HL-60/S4 treated with retinoic acid at 250 ng/mL for 4 days and 3 days (cell line): ENCODE data around the gene ERBB2.
"Not testable (repeated sequence)": the region's sequence is repeated elsewhere in the genome, so short reads cannot be mapped to it uniquely, and the experiment has no call there.

ENCODE experiments used
- in situ Hi-C: fragments of 300-500 bp; cut with MboI; formaldehyde crosslinking; loops from 2 replicates; pipeline ENCODE4 v1.7.0; 2022; ENCODE audit warnings: low sequenced_read_pairs

The ERBB2 gene

DNA sequence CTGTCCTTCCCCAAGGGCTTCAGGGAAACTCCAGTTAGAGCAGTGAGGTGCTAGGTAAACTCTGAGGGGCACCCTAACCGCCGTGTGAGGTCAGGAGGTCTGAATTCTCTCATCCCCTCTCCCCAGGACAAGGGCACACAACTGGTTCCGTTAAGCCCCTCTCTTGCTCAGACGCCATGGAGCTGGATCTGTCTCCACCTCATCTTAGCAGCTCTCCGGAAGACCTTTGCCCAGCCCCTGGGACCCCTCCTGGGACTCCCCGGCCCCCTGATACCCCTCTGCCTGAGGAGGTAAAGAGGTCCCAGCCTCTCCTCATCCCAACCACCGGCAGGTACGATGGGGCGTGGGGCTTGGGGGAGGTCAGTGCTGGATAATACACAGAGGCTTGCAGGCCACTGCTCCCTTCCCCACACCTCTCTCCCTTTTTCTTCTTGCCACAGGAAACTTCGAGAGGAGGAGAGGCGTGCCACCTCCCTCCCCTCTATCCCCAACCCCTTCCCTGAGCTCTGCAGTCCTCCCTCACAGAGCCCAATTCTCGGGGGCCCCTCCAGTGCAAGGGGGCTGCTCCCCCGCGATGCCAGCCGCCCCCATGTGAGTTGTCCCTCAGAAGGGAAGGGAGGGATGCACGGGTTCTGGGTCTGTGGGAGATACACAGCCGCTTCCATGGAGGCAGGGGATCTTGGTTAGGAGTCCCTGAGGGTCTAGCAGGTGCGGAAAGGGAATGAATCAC is 42.4 kb downstream of the ERBB2 start:
- in situ Hi-C loops = no loop called here

DNA sequence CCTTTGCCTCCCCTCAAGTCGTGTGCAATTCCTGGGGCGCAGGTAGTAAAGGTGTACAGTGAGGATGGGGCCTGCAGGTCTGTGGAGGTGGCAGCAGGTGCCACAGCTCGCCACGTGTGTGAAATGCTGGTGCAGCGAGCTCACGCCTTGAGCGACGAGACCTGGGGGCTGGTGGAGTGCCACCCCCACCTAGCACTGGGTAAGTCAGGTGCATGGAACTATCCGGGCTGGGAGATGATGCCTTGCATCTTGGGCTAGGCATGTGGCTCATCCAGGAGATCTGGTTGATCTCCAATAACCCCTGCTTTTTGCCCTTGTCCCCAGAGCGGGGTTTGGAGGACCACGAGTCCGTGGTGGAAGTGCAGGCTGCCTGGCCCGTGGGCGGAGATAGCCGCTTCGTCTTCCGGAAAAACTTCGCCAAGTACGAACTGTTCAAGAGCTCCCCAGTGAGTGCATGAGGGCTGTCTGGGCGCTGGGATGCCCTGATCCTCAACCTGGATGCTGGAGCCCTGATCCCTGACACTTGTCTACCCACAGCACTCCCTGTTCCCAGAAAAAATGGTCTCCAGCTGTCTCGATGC is 43.1 kb downstream of the ERBB2 start:
- in situ Hi-C loops = no loop called here

DNA sequence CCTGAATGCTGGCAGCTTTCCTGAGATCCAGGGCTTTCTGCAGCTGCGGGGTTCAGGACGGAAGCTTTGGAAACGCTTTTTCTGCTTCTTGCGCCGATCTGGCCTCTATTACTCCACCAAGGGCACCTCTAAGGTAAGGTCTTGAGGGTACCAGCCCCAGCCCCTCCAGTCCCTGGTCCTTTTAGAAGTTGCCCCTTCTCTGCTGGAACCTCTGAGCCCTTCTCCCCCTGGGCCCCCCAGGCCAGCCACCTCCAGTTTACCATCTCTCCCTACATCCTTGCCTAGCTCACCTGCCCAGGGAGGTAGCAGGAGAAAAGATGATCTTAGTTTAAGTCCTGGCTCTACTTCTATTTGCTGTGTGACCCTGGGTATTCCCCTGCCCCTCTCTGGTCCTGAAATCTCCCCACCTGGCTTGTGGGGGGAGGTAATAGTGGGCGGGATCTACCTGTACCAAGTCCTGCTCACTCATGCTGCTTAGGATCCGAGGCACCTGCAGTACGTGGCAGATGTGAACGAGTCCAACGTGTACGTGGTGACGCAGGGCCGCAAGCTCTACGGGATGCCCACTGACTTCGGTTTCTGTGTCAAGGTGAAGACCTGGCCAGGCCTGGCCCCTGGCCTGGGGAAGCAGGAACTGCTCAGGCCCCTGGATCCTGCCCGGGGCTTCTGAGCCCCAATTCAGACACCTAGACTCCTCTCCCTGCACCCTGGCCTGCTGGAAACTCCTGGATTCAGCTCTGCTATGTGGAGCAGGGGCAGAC is 44.4 kb downstream of the ERBB2 start:
- in situ Hi-C loops = no loop called here

DNA sequence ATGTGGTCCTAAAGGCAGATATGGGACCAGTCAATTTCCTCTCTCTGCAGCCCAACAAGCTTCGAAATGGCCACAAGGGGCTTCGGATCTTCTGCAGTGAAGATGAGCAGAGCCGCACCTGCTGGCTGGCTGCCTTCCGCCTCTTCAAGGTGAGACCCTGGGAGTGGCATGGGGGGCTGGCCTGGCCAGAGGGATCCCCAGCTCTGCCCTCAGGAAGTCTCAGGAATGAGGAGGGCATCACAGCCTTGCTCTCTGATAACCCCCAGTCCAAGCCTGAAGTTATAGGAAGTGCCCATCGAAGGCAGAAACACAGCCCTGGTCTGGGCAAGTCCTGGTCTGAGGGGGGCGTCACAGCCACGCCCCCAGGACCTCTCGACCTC is 45.0 kb downstream of the ERBB2 start:
- in situ Hi-C loops = no loop called here

DNA sequence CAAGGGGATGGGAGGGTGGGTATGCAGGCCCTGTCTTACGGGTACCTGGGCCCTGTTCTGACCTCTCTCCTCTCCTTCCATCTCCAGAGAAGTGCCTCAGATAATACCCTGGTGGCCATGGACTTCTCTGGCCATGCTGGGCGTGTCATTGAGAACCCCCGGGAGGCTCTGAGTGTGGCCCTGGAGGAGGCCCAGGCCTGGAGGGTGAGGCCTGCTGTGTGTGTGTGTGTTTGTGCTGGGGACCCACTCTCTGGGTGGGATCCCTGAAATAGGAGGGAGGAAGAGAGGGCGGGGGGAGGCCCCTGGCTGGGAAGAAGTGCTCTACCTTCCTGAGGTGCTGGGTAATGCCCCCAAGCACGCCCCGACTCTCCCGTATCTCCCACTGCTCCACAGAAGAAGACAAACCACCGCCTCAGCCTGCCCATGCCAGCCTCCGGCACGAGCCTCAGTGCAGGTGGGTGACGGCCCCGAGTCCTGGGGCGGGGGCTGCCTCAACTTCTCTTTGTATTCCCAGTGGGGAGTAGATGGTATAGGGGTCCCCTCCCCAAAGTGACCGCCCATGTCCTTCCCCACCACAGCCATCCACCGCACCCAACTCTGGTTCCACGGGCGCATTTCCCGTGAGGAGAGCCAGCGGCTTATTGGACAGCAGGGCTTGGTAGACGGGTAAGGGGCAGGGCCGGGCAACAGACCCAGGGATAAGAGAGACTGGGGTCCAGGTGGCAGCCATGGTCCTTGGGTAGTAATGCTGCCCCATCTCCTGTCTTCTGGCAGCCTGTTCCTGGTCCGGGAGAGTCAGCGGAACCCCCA is 45.7 kb downstream of the ERBB2 start:
- in situ Hi-C loops = no loop called here

DNA sequence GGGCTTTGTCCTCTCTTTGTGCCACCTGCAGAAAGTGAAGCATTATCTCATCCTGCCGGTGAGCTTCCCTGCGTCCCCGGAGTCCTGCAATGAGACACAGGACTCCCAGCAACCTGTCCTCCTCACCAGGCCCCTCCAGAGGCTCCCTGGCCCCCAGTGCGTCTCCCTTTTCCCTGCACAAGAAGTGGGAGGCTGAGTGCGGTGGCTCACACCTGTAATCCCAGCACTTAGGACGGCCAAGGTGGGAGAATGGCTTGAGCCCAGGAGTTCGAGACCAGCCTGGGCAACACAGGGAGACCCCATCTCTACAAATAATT is 46.2 kb downstream of the ERBB2 start:
- in situ Hi-C loops = no loop called here

DNA sequence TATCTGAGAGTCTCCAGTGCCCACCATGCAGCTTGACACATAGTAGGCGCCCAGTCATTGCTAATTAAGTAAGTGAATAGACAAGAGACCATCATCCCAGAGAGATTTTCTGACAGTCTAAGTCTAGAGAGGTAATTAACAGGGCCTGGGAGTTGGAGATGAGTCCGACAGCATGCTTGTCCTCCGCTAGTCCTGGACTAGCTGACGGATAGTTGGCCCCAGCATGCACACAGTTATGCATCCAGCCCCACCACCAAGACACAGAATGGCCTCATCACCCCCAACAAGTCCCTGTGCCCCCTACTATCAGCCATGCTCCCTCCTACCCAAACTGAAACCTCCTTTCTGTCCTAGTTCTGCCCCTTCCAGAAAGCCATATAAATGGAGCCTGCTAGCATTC is 47.9 kb downstream of the ERBB2 start:
- in situ Hi-C loops = no loop called here

DNA sequence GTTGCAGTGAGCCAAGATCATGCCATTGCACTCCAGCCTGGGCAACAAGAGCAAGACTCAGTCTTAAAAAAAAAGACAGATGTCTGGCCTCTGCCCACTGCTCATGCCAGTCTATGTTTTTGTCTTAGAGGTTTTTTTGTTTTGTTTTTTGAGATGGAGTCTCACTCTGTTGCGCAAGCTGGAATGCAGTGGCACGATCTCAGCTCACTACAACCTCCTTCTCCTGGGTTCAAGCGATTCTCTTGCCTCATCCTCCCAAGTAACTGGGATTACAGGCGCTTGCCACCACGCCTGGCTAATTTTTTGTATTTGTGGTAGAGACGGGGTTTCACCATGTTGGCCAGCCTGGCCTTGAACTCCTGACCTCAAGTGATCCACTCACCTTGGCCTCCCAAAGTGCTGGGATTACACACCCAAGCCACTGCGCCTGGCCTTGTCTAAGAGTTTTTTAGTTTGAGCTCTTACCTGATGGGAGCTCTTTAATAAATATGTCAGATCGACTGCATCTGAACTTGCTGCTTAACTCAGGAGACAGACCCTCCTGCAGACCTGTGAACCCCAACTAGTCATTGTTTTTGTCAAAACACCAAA is 48.7 kb downstream of the ERBB2 start:
- in situ Hi-C loops = not testable (repeated sequence)

DNA sequence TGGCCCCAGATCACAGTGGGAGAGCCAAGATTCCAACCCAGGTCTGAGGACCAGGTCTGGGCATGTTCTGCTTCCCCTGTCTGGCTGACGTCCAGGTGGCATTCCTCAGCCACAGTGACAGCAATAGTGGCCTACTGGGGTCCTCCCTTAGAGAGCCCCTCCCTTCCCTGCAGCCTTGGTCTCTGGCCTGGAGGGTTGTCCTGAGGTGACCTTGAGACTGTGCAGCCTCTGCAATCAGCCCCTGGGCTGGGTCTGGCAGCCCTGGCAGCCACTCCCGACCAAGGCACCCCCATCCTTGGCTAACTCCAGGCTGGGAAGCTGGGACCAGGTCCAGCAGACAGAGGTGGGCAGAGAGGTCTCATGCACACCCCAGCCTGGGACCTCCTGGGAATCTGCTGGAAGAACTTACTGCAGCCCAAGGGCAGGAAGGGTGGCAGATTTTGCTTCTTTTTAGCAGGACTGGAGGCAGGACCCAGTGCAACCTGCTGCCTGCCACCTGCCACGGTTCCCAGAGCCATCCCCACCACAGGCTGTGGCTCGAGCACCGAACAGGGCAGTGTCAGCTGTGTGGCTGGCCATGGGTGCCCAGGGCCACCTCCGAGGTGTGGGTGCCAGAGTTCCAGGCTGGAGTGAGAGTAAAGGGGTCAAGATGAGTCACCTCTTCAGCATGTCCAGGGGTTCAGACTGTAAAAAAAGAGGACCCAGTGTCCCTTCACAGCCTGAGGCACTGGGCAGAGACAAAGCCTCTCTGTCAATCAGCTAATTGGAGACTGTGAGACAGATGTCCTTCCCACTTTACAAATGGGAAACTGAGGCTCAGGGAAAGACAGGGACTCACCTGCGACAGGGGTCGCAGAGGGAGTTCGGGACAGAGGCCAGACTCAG is 50.5 kb downstream of the ERBB2 start:
- in situ Hi-C loops = no loop called here

DNA sequence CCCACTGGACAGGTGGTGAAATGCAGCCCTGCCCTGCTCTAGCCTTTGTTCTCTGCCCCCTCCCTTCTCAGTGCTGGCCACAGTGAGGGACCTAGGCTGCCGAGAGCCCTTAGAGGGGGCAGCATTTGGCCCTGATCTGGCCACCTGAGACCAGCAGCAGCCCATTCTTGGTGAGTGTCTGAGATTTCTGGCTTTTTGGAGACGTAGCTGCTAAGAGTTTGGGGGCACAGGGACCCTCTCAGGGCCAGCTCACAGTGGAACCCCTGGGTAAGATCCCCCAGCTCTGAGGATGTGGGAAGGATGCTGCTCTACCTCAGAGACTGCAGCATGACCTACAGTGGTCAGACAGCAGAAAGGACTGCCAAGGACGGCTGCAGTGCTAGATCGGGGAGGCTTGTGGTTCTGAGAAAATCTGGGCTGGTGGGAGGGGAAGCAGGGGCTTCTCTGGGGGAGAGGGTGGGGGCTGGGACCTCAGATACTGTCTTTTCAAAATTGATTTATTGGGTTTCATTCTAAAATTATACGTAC is 51.2 kb downstream of the ERBB2 start:
- in situ Hi-C loops = no loop called here

DNA sequence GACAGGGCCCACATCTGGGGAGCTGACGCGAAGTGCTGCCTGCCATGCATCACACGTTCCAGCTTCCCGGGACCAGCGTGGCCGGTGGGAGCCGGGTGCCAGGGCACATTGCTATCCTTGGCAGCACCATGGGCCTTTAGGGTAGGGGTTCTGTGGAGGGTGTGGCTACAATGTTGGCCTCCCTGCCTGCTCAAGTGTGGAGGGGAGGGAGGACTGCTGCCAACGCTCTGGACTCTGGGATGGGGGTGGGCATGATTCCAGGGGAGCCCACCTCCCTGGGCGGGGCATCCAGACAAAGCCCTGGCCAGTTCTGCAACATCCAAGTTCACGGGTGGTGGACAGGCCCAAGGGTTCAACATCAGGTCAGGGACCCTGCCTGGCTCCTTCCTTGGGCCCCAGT is 51.8 kb downstream of the ERBB2 start:
- in situ Hi-C loops = no loop called here

DNA sequence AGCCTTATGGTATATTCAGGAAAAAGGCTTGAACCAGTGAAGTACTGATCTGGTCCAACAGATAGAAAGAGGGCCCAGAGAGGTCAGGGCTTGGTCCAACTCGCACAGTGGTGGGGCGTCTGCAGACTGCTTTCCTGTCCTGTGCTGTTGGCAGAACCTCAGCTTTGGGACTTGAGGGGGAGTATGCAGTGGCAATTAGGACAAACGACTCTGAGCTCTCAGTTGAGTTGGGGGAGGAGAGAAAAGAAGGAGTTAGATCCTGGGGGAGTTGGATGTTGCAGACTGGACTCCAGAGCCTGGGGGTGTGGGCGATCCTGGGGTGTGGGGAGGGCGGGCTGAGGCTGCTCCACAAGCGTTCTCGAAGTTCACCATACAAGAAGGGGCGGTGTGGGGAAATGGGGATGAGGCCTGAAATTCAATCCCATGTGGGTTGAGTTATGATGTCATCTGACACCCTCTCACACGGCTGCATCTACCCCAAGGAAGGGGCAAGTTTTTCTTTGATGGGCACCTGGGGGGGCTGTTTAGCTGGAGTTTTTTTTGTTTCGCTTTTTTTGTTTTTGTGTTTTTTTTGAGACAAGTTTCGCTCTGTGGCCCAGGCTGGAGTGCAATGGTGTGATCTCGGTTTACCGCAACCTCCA is 52.5 kb downstream of the ERBB2 start:
- in situ Hi-C loops = no loop called here

DNA sequence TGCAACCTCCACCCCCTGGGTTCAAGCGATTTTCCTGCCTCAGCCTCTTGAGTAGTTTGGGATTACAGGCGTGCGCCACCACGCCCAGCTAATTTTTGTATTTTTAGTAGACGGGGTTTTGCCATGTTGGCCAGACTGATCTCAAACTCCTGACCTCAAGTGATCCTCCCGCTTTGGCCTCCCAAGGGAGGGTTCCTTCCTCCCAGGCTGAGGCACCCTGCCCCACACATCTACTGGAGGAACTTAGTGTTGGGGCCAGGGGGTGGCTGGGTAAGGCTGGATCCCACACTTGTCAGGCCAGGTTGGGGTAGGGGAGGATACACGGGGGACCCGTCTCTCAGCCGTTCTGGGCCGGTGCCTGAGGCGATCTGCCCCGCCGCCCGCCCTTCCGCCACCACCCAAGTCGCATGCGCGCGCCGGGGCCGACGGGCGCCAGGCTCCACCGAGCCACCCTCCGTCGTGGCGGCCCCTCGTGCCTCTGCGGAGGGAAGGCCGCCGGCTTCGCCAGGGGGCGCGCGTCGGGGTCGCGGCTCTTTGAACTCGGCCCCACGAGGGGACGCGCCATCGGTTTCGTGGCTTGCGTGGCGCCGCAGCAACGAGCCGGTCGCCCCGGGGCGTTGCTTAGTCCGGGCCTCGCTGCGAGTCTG is 53.8 kb downstream of the ERBB2 start:
- in situ Hi-C loops = no loop called here

DNA sequence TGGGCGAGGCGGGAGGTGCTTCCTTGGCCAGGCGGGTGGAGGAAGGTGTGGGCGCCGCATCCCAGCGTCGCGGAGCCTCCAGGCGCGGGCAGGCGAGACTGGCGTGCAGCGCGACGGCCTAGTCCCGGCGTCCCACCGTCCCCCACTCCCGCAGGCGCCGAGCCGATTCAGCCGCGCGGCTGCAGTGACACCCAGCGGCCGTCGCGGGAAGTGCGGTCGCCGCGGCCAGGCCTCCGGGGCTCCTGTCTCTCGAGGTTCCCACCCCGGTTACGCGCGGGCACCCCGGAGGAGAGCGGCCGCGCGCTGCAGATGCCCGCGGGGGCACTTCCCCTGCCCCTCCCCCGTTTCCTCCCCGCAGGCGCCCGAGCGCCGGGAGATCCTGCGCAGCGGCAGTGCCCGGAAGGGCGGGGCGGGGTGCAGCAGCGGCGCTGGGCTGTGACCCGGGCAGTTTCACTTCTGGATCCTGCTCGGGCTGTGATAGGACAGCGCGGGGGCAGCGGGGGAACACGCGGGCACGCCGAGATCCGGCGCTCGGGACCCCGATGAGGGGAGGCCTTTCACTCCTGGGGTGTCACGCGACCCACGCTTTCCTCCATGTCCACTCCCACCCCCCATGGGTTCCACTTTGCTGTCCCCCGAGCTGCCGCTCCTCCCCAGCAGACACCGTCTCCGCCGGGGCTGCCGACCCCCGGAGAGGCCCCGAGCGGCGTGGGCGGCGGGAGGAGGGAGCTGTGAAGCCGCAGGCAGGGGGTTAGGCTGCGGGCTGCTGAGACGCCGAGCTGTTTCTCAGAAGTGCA is 54.5 kb downstream of the ERBB2 start:
- in situ Hi-C loops = no loop called here

DNA sequence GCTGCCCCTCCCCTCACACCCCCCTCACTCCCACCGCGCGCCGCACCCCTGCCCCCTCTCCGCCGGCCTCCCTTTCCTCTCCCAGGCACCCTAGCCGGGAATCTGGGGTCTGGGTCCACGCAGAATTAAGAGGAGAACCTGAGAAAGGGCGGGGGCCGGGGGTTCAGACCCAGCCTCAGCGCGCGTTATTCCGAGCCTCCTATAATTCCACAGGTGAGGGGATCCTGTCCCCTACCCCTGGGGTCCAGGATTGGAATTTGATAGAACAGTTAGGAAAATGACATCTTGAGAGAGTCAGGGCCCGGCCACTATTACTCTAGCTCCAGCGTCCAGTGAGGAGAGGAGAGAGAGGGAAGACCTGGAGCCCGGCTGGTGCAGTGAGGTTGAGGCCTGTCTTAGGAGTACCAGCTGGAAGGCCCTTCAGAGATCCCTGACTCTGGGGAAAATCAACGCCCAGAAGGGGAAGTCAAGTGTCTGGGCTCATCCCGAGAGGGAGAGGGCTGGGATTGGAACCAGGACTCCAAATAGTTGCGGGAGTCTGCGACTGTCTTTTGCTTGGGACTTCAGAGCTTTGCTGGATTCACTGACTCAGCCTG is 55.2 kb downstream of the ERBB2 start:
- in situ Hi-C loops = no loop called here

DNA sequence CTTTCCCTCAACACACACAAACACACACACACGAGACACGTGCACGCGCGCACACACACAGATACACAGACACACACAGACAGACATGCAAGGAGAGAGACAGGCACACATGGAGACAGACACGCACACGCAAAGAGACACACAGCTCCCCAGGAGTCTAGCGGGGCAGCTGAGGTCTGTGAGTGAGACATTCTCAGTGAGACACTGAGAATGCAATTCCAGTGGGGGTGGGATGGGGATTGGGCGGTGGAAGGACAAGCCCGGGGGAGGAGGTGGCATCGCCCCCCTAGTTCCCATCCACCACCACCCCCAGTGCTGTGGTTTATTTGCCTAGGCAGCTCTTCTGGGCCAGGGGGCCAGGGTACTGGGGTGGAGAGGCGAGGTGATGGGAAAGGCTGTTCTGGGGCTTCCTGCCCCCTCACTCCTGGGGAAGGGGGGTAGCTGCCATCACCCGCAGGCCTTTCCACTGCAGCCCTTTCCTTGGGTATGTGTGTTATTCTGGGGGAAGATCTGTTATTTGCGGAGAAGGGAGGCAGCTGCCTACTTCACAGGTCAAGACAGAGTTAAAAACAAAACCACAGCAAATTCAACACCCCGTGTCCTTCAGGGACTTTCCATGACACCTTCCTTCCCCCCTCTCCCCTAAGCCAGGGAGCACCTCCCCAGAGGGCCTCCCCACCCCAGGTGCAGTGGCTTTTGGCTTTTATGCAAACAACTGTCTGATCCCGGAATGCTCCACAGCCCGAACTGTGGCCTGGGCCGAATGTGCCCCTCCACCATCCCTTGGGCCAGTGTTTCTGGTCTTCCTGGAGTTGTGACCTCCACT is 55.9 kb downstream of the ERBB2 start:
- in situ Hi-C loops = no loop called here
